ENCODE data around the gene EIF4G3. TPM values are rescaled to one million over a fixed set of nuclear protein-coding genes. Genes with fewer than 3 reads are reported as not detected.

EIF4G3 gene
- polyA plus RNA-seq, 1 donor (not counting 4 experiments of a cell fraction or from before 2014, with no cell fraction given) = 44.6 TPM

DNA sequence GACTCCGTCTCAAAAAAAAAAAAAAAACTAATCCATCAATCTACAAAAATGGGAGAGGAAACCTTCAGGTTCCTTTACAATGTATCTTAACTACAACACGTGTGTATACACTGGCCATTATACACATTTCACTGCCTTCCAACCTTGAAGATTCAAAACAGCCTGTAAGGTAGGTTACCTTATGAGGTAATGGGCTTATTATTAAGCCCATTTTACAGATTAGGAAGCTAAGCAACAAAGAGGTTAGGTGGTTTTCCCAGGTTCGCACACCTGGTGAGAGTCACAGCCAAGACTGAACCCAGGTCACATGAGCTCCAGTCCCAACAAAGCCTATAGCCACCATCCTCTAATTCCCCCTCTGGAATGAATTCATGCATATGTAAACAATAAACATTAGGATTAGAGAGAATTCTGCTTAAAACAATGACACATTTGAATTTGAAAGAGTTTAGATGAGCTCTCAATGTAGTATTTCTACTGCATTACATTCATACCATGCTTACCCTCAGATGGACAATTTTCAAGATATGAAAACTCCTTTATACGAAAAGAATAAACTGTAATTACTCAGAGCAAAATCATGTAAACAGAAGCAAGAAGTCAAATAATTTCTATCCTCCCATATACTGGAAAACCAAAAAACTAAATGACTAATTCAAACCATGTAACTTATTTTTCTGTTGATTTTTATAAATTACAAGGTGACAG, 54.8 kb downstream of the EIF4G3 start:
- H3K9ac ChIP-seq (ENCODE audit: control insufficient read depth, extremely low read depth, insufficient read depth, low read length) = no peak overlapping the region
- dilution Hi-C loops (cut with MboI; ENCODE audit: extremely low pct_ligation_motif_present, low sequenced_read_pairs) = no loop called here
- FAIRE-seq = no peak
- peaks cover 11% of the 10 kb centered on the region for H3K79me2 ChIP-seq (ENCODE audit: control insufficient read depth, insufficient read depth, low read length)
- DNase-seq (ENCODE audit: low read depth, low spot score) = no peak
- H3K4me1 ChIP-seq (ENCODE audit: control insufficient read depth, extremely low read depth, insufficient read depth, low read length) = no peaks in the 10 kb centered on the region
- no peak overlapping the region for H3K4me3 ChIP-seq (ENCODE audit: control insufficient read depth in 2 of 3, extremely low read depth in 1 of 3, insufficient read depth in 2 of 3, low read depth in 1 of 3, low read length in 3 of 3)
- no peaks in the 10 kb centered on the region for H3K9me3 ChIP-seq (ENCODE audit: control insufficient read depth, low read depth, low read length)
- TF ChIP-seq CTCF (optimal IDR thresholded peaks at IDR 0.05 in 1 of 3, IDR thresholded peaks at IDR 0.05 in 1 of 3, conservative IDR thresholded peaks at IDR 0.05 in 1 of 3; ENCODE audit: extremely low read depth in 1 of 3, insufficient read depth in 2 of 3, low read length in 3 of 3) (no peak), EZH2 (IDR thresholded peaks at IDR 0.05; ENCODE audit: low read length) (no peak)
- H2AFZ ChIP-seq (ENCODE audit: control insufficient read depth, low read length) = no peak overlapping the region
- H3K4me2 ChIP-seq (ENCODE audit: control insufficient read depth, extremely low read depth, insufficient read depth, low read depth, low read length) = no peak overlapping the region
- peaks cover 2 to 5% of the 10 kb centered on the region in 2 experiments for H3K36me3 ChIP-seq (ENCODE audit: control insufficient read depth in 2 of 2, extremely low read depth in 1 of 2, insufficient read depth in 2 of 2, low read length in 2 of 2)
- H4K20me1 ChIP-seq (ENCODE audit: control insufficient read depth, extremely low read depth, insufficient read depth, low read length) = no peaks in the 10 kb centered on the region
- H3K9me1 ChIP-seq (ENCODE audit: control insufficient read depth, extremely low read depth, insufficient read depth, low read length) = no peaks in the 10 kb centered on the region
- H3K27ac ChIP-seq (ENCODE audit: control insufficient read depth, insufficient read depth, low read length) = no peak overlapping the region
- H3K27me3 ChIP-seq (ENCODE audit: control insufficient read depth, extremely low read depth, insufficient read depth, low read length) = no peaks in the 10 kb centered on the region

DNA sequence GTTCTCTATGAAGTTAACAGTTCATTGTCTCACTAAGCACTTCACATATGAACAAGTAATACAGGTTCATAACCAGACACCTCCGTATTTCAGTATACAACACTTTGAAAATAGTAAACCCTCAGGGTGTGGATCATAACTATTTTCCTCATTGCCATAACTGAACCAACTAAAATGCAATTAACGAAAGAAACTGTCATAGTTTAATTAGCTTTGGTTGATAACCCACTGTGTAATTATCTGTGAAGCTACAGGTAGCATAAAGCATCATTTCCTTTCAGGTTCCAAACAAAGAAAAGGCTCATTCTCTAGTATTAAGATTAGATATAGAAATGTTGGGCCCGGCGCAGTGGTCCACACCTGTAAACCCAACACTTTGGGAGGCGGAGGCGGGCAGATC, 58.5 kb downstream of the EIF4G3 start:
- Histone ChIP-seq H3K79me2 (ENCODE audit: control insufficient read depth, insufficient read depth, low read length) (peaks cover 1% of the 10 kb centered on the region), H3K27me3 (ENCODE audit: control insufficient read depth, extremely low read depth, insufficient read depth, low read length) (no peaks in the 10 kb centered on the region), H3K4me3 (ENCODE audit: control insufficient read depth in 2 of 3, extremely low read depth in 1 of 3, insufficient read depth in 2 of 3, low read depth in 1 of 3, low read length in 3 of 3) (no peak overlapping the region), H3K27ac (ENCODE audit: control insufficient read depth, insufficient read depth, low read length) (no peak overlapping the region), H4K20me1 (ENCODE audit: control insufficient read depth, extremely low read depth, insufficient read depth, low read length) (no peaks in the 10 kb centered on the region), H3K9me3 (ENCODE audit: control insufficient read depth, low read depth, low read length) (no peaks in the 10 kb centered on the region), H2AFZ (ENCODE audit: control insufficient read depth, low read length) (no peak overlapping the region), H3K4me2 (ENCODE audit: control insufficient read depth, extremely low read depth, insufficient read depth, low read depth, low read length) (no peak overlapping the region), H3K9ac (ENCODE audit: control insufficient read depth, extremely low read depth, insufficient read depth, low read length) (no peak overlapping the region), H3K9me1 (ENCODE audit: control insufficient read depth, extremely low read depth, insufficient read depth, low read length) (no peaks in the 10 kb centered on the region), H3K36me3 (ENCODE audit: control insufficient read depth in 2 of 2, extremely low read depth in 1 of 2, insufficient read depth in 2 of 2, low read length in 2 of 2) (no peaks in the 10 kb centered on the region), H3K4me1 (ENCODE audit: control insufficient read depth, extremely low read depth, insufficient read depth, low read length) (no peaks in the 10 kb centered on the region)
- FAIRE-seq = no peak
- TF ChIP-seq CTCF (optimal IDR thresholded peaks at IDR 0.05 in 1 of 3, IDR thresholded peaks at IDR 0.05 in 1 of 3, conservative IDR thresholded peaks at IDR 0.05 in 1 of 3; ENCODE audit: extremely low read depth in 1 of 3, insufficient read depth in 2 of 3, low read length in 3 of 3) (no peak), EZH2 (IDR thresholded peaks at IDR 0.05; ENCODE audit: low read length) (no peak)
- dilution Hi-C loops (cut with MboI; ENCODE audit: extremely low pct_ligation_motif_present, low sequenced_read_pairs) = no loop called here
- DNase-seq (ENCODE audit: low read depth, low spot score) = no peak
